PC-9 (cell line): ENCODE data around the gene CDC42BPA. TPM values are rescaled to one million over a fixed set of nuclear protein-coding genes. Genes with fewer than 3 reads are reported as not detected.
A peak's percentile ranks its signal among the peaks of the same experiment; 100 is the strongest.

ENCODE experiments used
- Bru-seq: library from RNA; stranded (reverse); fragments of 400-500 nt; gene quantifications from one replicate; lab custom pipeline; 2021; lab: Mats Ljungman, UMichigan
- BruChase-seq, 2 experiments: library from RNA; stranded (reverse); fragments of 400-500 nt; gene quantifications; one replicate each; lab custom pipeline; 2021; lab: Mats Ljungman, UMichigan
- BruUV-seq: library from RNA; stranded (reverse); fragments of 400-500 nt; replicated peaks from 2 replicates; lab custom pipeline; 2021; lab: Mats Ljungman, UMichigan
- CTCF ChIA-PET: fragments of 300-600 bp; sonication (Branson Sonifier 250); formaldehyde crosslinking; loops from one replicate; lab custom pipeline; 2022; ENCODE audit warnings: antibody characterized with exemption; lab: Charles Lee
- POLR2A ChIA-PET: fragments of 300-600 bp; sonication (Branson Sonifier 250); formaldehyde crosslinking; loops from one replicate; lab custom pipeline; 2022; ENCODE audit warnings: antibody characterized with exemption; ENCODE audit not compliant: unreplicated experiment; lab: Charles Lee
- DNase-seq, 2 experiments: peaks; one replicate each; pipeline versions ENCODE4 v3.0.0 to v3.0.0-alpha.2; 2015 to 2022; ENCODE audit warnings: mixed read lengths in 1 of 2
- H2AFZ ChIP-seq: fragments of 200-600 bp; sonication (generic); 2 replicates; pipeline ENCODE4 v1.8.1; 2017; ENCODE audit warnings: antibody characterized with exemption
- H3F3A ChIP-seq: fragments of 200-600 bp; sonication (generic); 2 replicates; pipeline ENCODE4 v1.8.1; 2017; ENCODE audit warnings: antibody characterized with exemption, mild to moderate bottlenecking, low read depth; ENCODE audit not compliant: insufficient read depth
- H3K27ac ChIP-seq: fragments of 200-600 bp; sonication (generic); 2 replicates; pipeline ENCODE4 v1.6.1; 2016; ENCODE audit warnings: mixed run types
- H3K27me3 ChIP-seq: fragments of 200-600 bp; sonication (generic); 2 replicates; pipeline ENCODE4 v1.6.1; 2016; ENCODE audit warnings: low read depth, mixed run types; ENCODE audit not compliant: insufficient read depth
- H3K36me3 ChIP-seq: fragments of 200-600 bp; sonication (generic); 2 replicates; pipeline ENCODE4 v1.6.1; 2016; ENCODE audit warnings: low read depth, mixed run types
- H3K4me1 ChIP-seq: fragments of 200-600 bp; sonication (generic); replicated peaks from 2 replicates; pipeline ENCODE4 v1.6.1; 2016; ENCODE audit warnings: mixed run types; ENCODE audit not compliant: insufficient read depth
- H3K4me2 ChIP-seq: fragments of 200-600 bp; sonication (generic); 2 replicates; pipeline ENCODE4 v1.6.1; 2017; ENCODE audit warnings: mixed run types
- H3K4me3 ChIP-seq: fragments of 200-600 bp; sonication (generic); 2 replicates; pipeline ENCODE4 v1.6.1; 2016; ENCODE audit warnings: mixed run types
- H3K79me2 ChIP-seq: fragments of 200-600 bp; sonication (generic); 2 replicates; pipeline ENCODE4 v1.6.1; 2017; ENCODE audit warnings: low read depth, mixed run types
- H3K9me2 ChIP-seq: fragments of 200-600 bp; sonication (generic); 2 replicates; pipeline ENCODE4 v1.8.1; 2017; ENCODE audit warnings: mild to moderate bottlenecking; ENCODE audit not compliant: insufficient read depth
- H3K9me3 ChIP-seq: fragments of 200-600 bp; sonication (generic); 2 replicates; pipeline ENCODE4 v1.8.1; 2016; ENCODE audit warnings: low read depth; ENCODE audit not compliant: insufficient read depth
- H4K20me1 ChIP-seq: fragments of 200-600 bp; sonication (generic); 2 replicates; pipeline ENCODE4 v1.8.1; 2017; ENCODE audit not compliant: insufficient read depth
- EZH2 ChIP-seq: fragments of 200-600 bp; sonication (generic); IDR thresholded peaks from 2 replicates; pipeline ENCODE4 v1.8.0; 2017; ENCODE audit warnings: antibody characterized with exemption, low read depth
- intact Hi-C: fragments of 100-400 bp; cut with micrococcal nuclease; formaldehyde crosslinking; loops from one replicate; pipeline ENCODE4 v1.10.0; 2022; ENCODE audit not compliant: unreplicated experiment
- long read RNA-seq: library from polyadenylated mRNA; stranded (forward); transcript quantifications from one replicate; pipeline ENCODE4 v2.0.0, GENCODE V29; 2022
- total RNA-seq: library from RNA; stranded (reverse); gene quantifications from 2 replicates; pipeline ENCODE4 v1.2.3, GENCODE V29; 2021
- TF ChIP-seq, protein P1 (sequence below): fragments of 200-600 bp; sonication (generic); conservative IDR thresholded peaks from 2 replicates; pipeline ENCODE4 v1.6.1; 2017; ENCODE audit warnings: mixed run types, antibody characterized with exemption, mild to moderate bottlenecking, moderate library complexity

Gene CDC42BPA, protein sequence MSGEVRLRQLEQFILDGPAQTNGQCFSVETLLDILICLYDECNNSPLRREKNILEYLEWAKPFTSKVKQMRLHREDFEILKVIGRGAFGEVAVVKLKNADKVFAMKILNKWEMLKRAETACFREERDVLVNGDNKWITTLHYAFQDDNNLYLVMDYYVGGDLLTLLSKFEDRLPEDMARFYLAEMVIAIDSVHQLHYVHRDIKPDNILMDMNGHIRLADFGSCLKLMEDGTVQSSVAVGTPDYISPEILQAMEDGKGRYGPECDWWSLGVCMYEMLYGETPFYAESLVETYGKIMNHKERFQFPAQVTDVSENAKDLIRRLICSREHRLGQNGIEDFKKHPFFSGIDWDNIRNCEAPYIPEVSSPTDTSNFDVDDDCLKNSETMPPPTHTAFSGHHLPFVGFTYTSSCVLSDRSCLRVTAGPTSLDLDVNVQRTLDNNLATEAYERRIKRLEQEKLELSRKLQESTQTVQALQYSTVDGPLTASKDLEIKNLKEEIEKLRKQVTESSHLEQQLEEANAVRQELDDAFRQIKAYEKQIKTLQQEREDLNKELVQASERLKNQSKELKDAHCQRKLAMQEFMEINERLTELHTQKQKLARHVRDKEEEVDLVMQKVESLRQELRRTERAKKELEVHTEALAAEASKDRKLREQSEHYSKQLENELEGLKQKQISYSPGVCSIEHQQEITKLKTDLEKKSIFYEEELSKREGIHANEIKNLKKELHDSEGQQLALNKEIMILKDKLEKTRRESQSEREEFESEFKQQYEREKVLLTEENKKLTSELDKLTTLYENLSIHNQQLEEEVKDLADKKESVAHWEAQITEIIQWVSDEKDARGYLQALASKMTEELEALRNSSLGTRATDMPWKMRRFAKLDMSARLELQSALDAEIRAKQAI (N-terminal part only)
- total RNA-seq: 45.5 and 47.5 TPM in 2 replicates
- Bru-seq, nascent RNA: percentile 90 among the genes with signal in this experiment
- BruChase-seq, experiment 1, labeled RNA remaining after a 2-hour chase: percentile 87 among the genes with signal in this experiment
- percentile 74 among the genes with signal in this experiment for BruChase-seq, experiment 2, labeled RNA remaining after a 6-hour chase
- long read RNA-seq, full-length matches to known transcripts: 1 of 10 reads
- long read RNA-seq, partial matches to known transcripts: 3 of 10 reads
- long read RNA-seq, other reads (novel, unspliced or antisense): 6 of 10 reads

DNA sequence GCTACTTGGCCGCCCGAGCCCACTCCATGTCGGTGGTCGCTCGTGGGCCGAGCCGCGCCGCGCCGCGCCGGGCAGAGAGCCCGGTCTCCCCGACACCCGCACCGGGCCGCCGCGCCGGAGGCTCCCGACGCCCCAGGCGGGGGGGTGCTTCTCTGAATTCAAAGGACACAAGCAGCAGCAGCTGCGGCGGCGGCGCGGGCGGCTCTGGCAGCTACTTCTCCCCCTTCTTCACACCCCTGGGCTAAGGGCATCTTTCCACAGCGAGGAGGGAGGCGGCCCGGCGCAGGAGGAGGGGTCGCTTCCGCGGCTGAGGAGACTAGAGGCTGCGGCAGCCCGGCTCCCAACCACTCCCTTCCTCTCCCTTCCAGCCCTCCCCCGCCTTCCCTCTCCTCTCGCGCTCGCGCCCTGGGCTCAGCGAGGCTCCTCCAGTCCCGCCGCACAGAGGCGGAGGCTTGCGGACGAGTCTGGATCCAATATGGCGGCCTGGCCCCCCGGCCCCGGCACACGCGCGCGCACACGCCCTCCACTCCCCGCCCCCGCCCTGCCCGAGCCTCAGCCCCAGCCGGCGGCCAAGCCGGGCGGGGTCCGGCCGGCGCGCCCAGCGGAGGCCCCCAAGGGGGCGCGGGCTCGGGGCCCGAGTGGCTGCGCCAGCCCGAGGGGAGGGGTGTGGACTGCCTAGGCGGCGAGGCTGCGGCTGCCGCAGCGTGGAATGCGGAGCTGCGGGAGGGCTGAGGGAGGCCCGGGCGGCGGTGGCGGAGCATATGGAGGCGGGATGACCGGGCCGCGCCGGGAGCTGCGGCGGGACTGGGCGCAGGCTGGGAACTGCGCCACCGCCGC is at the start of gene CDC42BPA:
Gene CDC42BPA (minus strand): TSS at position 477 of the 837 bp plus-strand sequence. CDS start 1,310 bp downstream, outside the sequence.
- H3K79me2 ChIP-seq: peaks cover 44% of the 10 kb centered on the region
- H3K4me3 ChIP-seq: peak within 1 kb of the TSS; percentile 77
- peak within 1 kb of the TSS; percentile 92 for H3K4me2 ChIP-seq
- peaks cover 20% of the 10 kb centered on the region for H4K20me1 ChIP-seq
- intact Hi-C loops: loop anchor here (1.0 to 10.0 kb wide), 2 partner anchors 39 to 183 kb away; no protein-coding TSS in a partner anchor
- no peaks in the 10 kb centered on the region for H3K9me3 ChIP-seq
- ChIA-PET CTCF (interaction anchor here (0.6 to 1.2 kb wide), 2 partner anchors 32 to 83 kb away, joined by 3 to 5 read pairs; no protein-coding TSS in a partner anchor), POLR2A (interaction anchor here (0.6 kb wide), 2 partner anchors 19 to 379 kb away, joined by 4 to 5 read pairs; no protein-coding TSS in a partner anchor)
- H3K4me1 ChIP-seq: peaks cover 37% of the 10 kb centered on the region
- peak; percentile 64 to 82 for DNase-seq
- BruUV-seq: no TSS peak
- H3K27ac ChIP-seq: peak within 1 kb of the TSS; percentile 73
- H3F3A ChIP-seq: peaks cover 18% of the 10 kb centered on the region; the same call in 1 of the 2 replicates
- TF ChIP-seq EZH2: no peak
- TF ChIP-seq, protein P1, sequence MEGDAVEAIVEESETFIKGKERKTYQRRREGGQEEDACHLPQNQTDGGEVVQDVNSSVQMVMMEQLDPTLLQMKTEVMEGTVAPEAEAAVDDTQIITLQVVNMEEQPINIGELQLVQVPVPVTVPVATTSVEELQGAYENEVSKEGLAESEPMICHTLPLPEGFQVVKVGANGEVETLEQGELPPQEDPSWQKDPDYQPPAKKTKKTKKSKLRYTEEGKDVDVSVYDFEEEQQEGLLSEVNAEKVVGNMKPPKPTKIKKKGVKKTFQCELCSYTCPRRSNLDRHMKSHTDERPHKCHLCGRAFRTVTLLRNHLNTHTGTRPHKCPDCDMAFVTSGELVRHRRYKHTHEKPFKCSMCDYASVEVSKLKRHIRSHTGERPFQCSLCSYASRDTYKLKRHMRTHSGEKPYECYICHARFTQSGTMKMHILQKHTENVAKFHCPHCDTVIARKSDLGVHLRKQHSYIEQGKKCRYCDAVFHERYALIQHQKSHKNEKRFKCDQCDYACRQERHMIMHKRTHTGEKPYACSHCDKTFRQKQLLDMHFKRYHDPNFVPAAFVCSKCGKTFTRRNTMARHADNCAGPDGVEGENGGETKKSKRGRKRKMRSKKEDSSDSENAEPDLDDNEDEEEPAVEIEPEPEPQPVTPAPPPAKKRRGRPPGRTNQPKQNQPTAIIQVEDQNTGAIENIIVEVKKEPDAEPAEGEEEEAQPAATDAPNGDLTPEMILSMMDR: no peak
- no peaks in the 10 kb centered on the region for H3K27me3 ChIP-seq
- no peaks in the 10 kb centered on the region for H3K36me3 ChIP-seq
- no peaks in the 10 kb centered on the region for H3K9me2 ChIP-seq
- peak within 1 kb of the TSS; percentile 92 for H2AFZ ChIP-seq

DNA sequence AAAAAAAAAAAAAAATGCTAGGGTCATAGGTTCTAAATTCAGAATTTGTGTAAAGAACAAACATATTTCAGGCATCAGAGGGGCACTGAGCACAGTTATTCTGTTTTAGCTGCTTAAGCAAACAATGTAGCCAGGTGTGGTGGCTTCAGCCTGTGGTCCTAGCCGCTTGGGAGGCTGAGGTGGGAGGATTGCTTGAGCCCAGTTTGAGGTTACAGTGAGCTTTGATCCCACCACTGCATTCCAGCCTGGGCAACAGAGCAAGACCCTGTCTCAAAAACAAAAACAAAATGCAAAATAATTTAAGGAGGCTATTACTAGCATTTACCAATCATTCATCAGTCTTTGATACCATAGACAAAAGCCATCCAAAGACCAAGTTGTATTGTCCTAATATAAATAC is 49.7 kb upstream of the CDC42BPA start:
- Histone ChIP-seq H3F3A (no peaks in the 10 kb centered on the region), H4K20me1 (no peaks in the 10 kb centered on the region), H2AFZ (no peak overlapping the region), H3K27me3 (no peaks in the 10 kb centered on the region), H3K9me3 (no peaks in the 10 kb centered on the region), H3K9me2 (no peaks in the 10 kb centered on the region), H3K4me1 (peaks cover 17% of the 10 kb centered on the region), H3K4me2 (no peak overlapping the region), H3K36me3 (no peaks in the 10 kb centered on the region), H3K79me2 (no peaks in the 10 kb centered on the region), H3K4me3 (no peak overlapping the region), H3K27ac (no peak overlapping the region)
- ChIA-PET CTCF (no interaction called here), POLR2A (no interaction called here)
- intact Hi-C loops: no loop called here
- BruUV-seq: no TSS peak
- no peak for DNase-seq
- TF ChIP-seq, protein P1: no peak
- TF ChIP-seq EZH2: no peak
